GM23338 (cell line): Measurements from ENCODE around the gene ROBO1. TPM values are rescaled to one million over a fixed set of nuclear protein-coding genes. Genes with fewer than 3 reads are reported as not detected.

Source experiments
- ATAC-seq: fragments of 200-7000 bp; cut with Tn5 transposase; 3 replicates; pipeline ENCODE4 v1.9.1; 2020
- DNase-seq: peaks from one replicate; pipeline ENCODE4 v3.0.0-alpha.2; 2015; ENCODE audit warnings: low spot score
- H2AFZ ChIP-seq: fragments of 200-600 bp; sonication (generic); 2 replicates; pipeline ENCODE4 v1.8.0; 2016; ENCODE audit warnings: antibody characterized with exemption, mild to moderate bottlenecking, moderate library complexity
- H3F3A ChIP-seq: fragments of 200-600 bp; sonication (generic); replicated peaks from 2 replicates; pipeline ENCODE4 v1.8.0; 2017; ENCODE audit warnings: antibody characterized with exemption, mixed run types, low read depth
- H3K27ac ChIP-seq: fragments of 200-600 bp; sonication (generic); 2 replicates; pipeline ENCODE4 v1.6.1; 2016; ENCODE audit warnings: low read depth
- H3K27me3 ChIP-seq: fragments of 200-600 bp; sonication (generic); 2 replicates; pipeline ENCODE4 v1.8.0; 2016; ENCODE audit warnings: mild to moderate bottlenecking, mixed run types, moderate library complexity; ENCODE audit not compliant: insufficient read depth
- H3K36me3 ChIP-seq: fragments of 200-600 bp; sonication (generic); 2 replicates; pipeline ENCODE4 v1.8.0; 2016; ENCODE audit warnings: mild to moderate bottlenecking; ENCODE audit not compliant: insufficient read depth
- H3K4me1 ChIP-seq: fragments of 200-600 bp; sonication (generic); 2 replicates; pipeline ENCODE4 v1.8.0; 2016; ENCODE audit warnings: mild to moderate bottlenecking, moderate library complexity; ENCODE audit not compliant: insufficient read depth
- H3K4me2 ChIP-seq: fragments of 200-600 bp; sonication (generic); 2 replicates; pipeline ENCODE4 v1.7.1; 2017; ENCODE audit warnings: mixed run types
- H3K4me3 ChIP-seq: fragments of 200-600 bp; sonication (generic); 2 replicates; pipeline ENCODE4 v1.6.1; 2016; ENCODE audit warnings: mixed run types
- H3K79me2 ChIP-seq: fragments of 200-600 bp; sonication (generic); replicated peaks from 2 replicates; pipeline ENCODE4 v1.8.0; 2017; ENCODE audit warnings: mild to moderate bottlenecking; ENCODE audit not compliant: insufficient read depth
- H3K9me2 ChIP-seq: fragments of 200-600 bp; sonication (generic); 2 replicates; pipeline ENCODE4 v1.8.0; 2017; ENCODE audit not compliant: insufficient read depth
- H4K20me1 ChIP-seq: fragments of 200-600 bp; sonication (generic); replicated peaks from 2 replicates; pipeline ENCODE4 v1.8.0; 2017; ENCODE audit warnings: mild to moderate bottlenecking; ENCODE audit not compliant: insufficient read depth
- H3K27ac Mint-ChIP-seq: 2 replicates; pipeline ENCODE4 v1.8.0; 2020; ENCODE audit warnings: inconsistent platforms, mild to moderate bottlenecking, moderate library complexity, mixed read lengths
- H3K27me3 Mint-ChIP-seq: 3 replicates; pipeline ENCODE4 v1.8.0; 2022; ENCODE audit warnings: low read depth, mild to moderate bottlenecking, moderate library complexity, mixed read lengths, inconsistent platforms; ENCODE audit not compliant: insufficient read depth, poor library complexity
- H3K36me3 Mint-ChIP-seq: 3 replicates; pipeline ENCODE4 v1.8.0; 2021; ENCODE audit warnings: low read depth, mild to moderate bottlenecking, inconsistent platforms, moderate library complexity, mixed read lengths
- H3K4me1 Mint-ChIP-seq: 3 replicates; pipeline ENCODE4 v1.8.0; 2020; ENCODE audit warnings: mild to moderate bottlenecking, inconsistent platforms, mixed read lengths
- H3K4me3 Mint-ChIP-seq: 3 replicates; pipeline ENCODE4 v1.8.0; 2021; ENCODE audit warnings: moderate library complexity, mild to moderate bottlenecking, inconsistent platforms, mixed read lengths
- H3K9me3 Mint-ChIP-seq: 3 replicates; pipeline ENCODE4 v1.8.0; 2020; ENCODE audit warnings: moderate library complexity, mild to moderate bottlenecking, inconsistent platforms, mixed read lengths
- CREB1 ChIP-seq: fragments of 250-450 bp; sonication (Bioruptor Pico); IDR thresholded peaks from 2 replicates; pipeline ENCODE4 v1.5.0; 2020; ENCODE audit warnings: low read depth, mild to moderate bottlenecking, moderate library complexity
- CTCF ChIP-seq, 2 experiments: fragments of 200-600 bp in 1 of 2; sonication (generic) in 1 of 2; conservative IDR thresholded peaks; 2 replicates each; pipeline versions ENCODE4 v1.5.1 to v1.6.1; 2016 to 2017; ENCODE audit warnings: antibody characterized with exemption in 2 of 2, low read depth in 2 of 2, mild to moderate bottlenecking in 2 of 2, moderate library complexity in 1 of 2
- ETS1 ChIP-seq: IDR thresholded peaks from 2 replicates; pipeline ENCODE4 v1.6.1; 2016; ENCODE audit warnings: antibody characterized with exemption
- EZH2phosphoT487 ChIP-seq: fragments of 200-600 bp; sonication (generic); IDR thresholded peaks from one replicate; pipeline ENCODE4 v1.8.1; 2018; ENCODE audit warnings: antibody characterized with exemption; ENCODE audit not compliant: unreplicated experiment
- JUNB ChIP-seq: IDR thresholded peaks from one replicate; pipeline ENCODE4 v1.6.1; 2016; ENCODE audit warnings: antibody characterized with exemption; ENCODE audit not compliant: unreplicated experiment
- NANOG ChIP-seq: IDR thresholded peaks from 2 replicates; pipeline ENCODE4 v1.6.1; 2016; ENCODE audit warnings: antibody characterized with exemption, borderline replicate concordance
- POLR2AphosphoS5 ChIP-seq: IDR thresholded peaks from 2 replicates; pipeline ENCODE4 v1.6.1; 2016; ENCODE audit warnings: antibody characterized with exemption, low read depth
- STAT1 ChIP-seq: IDR thresholded peaks from one replicate; pipeline ENCODE4 v1.6.1; 2016; ENCODE audit warnings: antibody characterized with exemption; ENCODE audit not compliant: unreplicated experiment
- ZNF114 ChIP-seq: fragments of 250-450 bp; sonication (Bioruptor Pico); IDR thresholded peaks from 2 replicates; pipeline ENCODE4 v1.5.0; 2020; ENCODE audit warnings: mild to moderate bottlenecking, moderate library complexity
- ZNF331 ChIP-seq: fragments of 250-450 bp; sonication (Bioruptor Pico); IDR thresholded peaks from 2 replicates; pipeline ENCODE4 v1.5.0; 2020; ENCODE audit warnings: low read depth, mild to moderate bottlenecking, moderate library complexity
- ZNF462 ChIP-seq: fragments of 250-450 bp; sonication (Bioruptor Pico); IDR thresholded peaks from 2 replicates; pipeline ENCODE4 v1.5.0; 2020; ENCODE audit warnings: mild to moderate bottlenecking, moderate library complexity
- polyA plus RNA-seq: library from polyadenylated mRNA; unstranded; fragments of >200 nt; fragmentation: Nextera tagmentation; extraction: Ambion mirVana; gene quantifications from 2 replicates; pipeline ENCODE4 v1.2.1, GENCODE V29; 2016
- total RNA-seq: library from RNA; depleted of rRNA; stranded (reverse); fragments of >200 nt; shearing (Covaris generic); gene quantifications from 2 replicates; pipeline ENCODE4 v1.2.3, GENCODE V29; 2014

ROBO1 gene
- total and polyA plus RNA-seq, 2 experiments from 2014 or later: 19.2 to 78.3 TPM

- H4K20me1 ChIP-seq: peaks cover 3% of the 10 kb centered on the region; the same call in 1 of the 2 replicates
- no peak overlapping the region for H3K4me2 ChIP-seq
- peaks cover 2% of the 10 kb centered on the region; the same call in 1 of the 3 replicates for H3K4me1 Mint-ChIP-seq
- peaks cover 16% of the 10 kb centered on the region for H3K79me2 ChIP-seq
- H3K4me3 ChIP-seq: no peak overlapping the region
- no peaks in the 10 kb centered on the region for H3K27me3 Mint-ChIP-seq
- DNase-seq (no peak), ATAC-seq (no peak)
- no peaks in the 10 kb centered on the region for H3K9me3 Mint-ChIP-seq
- H3K27me3 ChIP-seq: no peaks in the 10 kb centered on the region
- H3K4me1 ChIP-seq: no peaks in the 10 kb centered on the region
- H2AFZ ChIP-seq: no peak overlapping the region
- no peak overlapping the region for H3K27ac ChIP-seq
- H3K4me3 Mint-ChIP-seq: no peak overlapping the region
- TF ChIP-seq ZNF114 (CRISPR knock-in tag) (no peak), POLR2AphosphoS5 (no peak), JUNB (no peak)
- H3K36me3 ChIP-seq: no peaks in the 10 kb centered on the region
- no peaks in the 10 kb centered on the region for H3K9me2 ChIP-seq
- no peaks in the 10 kb centered on the region for H3K36me3 Mint-ChIP-seq
- no peak overlapping the region for H3K27ac Mint-ChIP-seq
- H3F3A ChIP-seq: no peaks in the 10 kb centered on the region
These were observed 848.6 kb downstream of the ROBO1 start for GRCh38 chr3:78919021-78919755.

GRCh38 chr3:78918361-78919020, 849.3 kb downstream of the ROBO1 start:
- peaks cover 16% of the 10 kb centered on the region for H3K79me2 ChIP-seq
- no peaks in the 10 kb centered on the region for H3K27me3 ChIP-seq
- H3K27ac ChIP-seq: no peak overlapping the region
- Mint-ChIP-seq H3K27me3 (no peaks in the 10 kb centered on the region), H3K27ac (no peak overlapping the region), H3K36me3 (no peaks in the 10 kb centered on the region), H3K4me3 (no peak overlapping the region), H3K4me1 (peaks cover 7% of the 10 kb centered on the region; the same call in 2 of the 3 replicates), H3K9me3 (no peaks in the 10 kb centered on the region)
- no peaks in the 10 kb centered on the region for H3F3A ChIP-seq
- H3K4me2 ChIP-seq: no peak overlapping the region
- DNase-seq (no peak), ATAC-seq (no peak)
- H3K4me3 ChIP-seq: no peak overlapping the region
- H3K4me1 ChIP-seq: no peaks in the 10 kb centered on the region; the same call in 1 of the 2 replicates
- H4K20me1 ChIP-seq: peaks cover 10% of the 10 kb centered on the region; the same call in 1 of the 2 replicates
- H2AFZ ChIP-seq: no peak overlapping the region
- H3K36me3 ChIP-seq: no peaks in the 10 kb centered on the region
- H3K9me2 ChIP-seq: no peaks in the 10 kb centered on the region
- no peak for TF ChIP-seq POLR2AphosphoS5
- no peak for TF ChIP-seq ZNF462
- no peak for TF ChIP-seq ZNF331
- no peak for TF ChIP-seq NANOG
- no peak for TF ChIP-seq JUNB
- no peak for TF ChIP-seq ETS1
- TF ChIP-seq CTCF (conservative IDR thresholded peaks at IDR 0.05; ENCODE audit: low read depth in 2 of 2): no peak
- TF ChIP-seq STAT1: no peak
- TF ChIP-seq EZH2phosphoT487: no peak
- no peak for TF ChIP-seq ZNF114 (CRISPR knock-in tag)
- no peak for TF ChIP-seq CREB1 (CRISPR knock-in tag)
